Prostate gland (tissue), 2 donors: Measurements from ENCODE around the gene ZNF512B. TPM values are rescaled to one million over a fixed set of nuclear protein-coding genes. Genes with fewer than 3 reads are reported as not detected.
A peak's percentile ranks its signal among the peaks of the same experiment; 100 is the strongest.

Experiments used
- DNase-seq: peaks from one replicate; pipeline ENCODE4 v3.0.0-alpha.2; 2019; ENCODE audit warnings: low spot score
- H3K27ac ChIP-seq, 2 donors: fragments of 200-600 bp; sonication (generic); 2 replicates each; pipeline ENCODE4 v1.5.1; 2017 to 2019
- H3K27me3 ChIP-seq: fragments of 200-600 bp; sonication (generic); replicated peaks from 2 replicates; pipeline ENCODE4 v1.5.1; 2019; ENCODE audit not compliant: insufficient read depth
- H3K36me3 ChIP-seq, 2 donors: fragments of 200-600 bp; sonication (generic); 1 replicate in 1 of 2; 2 replicates in 1 of 2; pipeline versions ENCODE4 v1.5.1 to v1.8.1; 2017 to 2019
- H3K4me1 ChIP-seq: fragments of 200-600 bp; sonication (generic); replicated peaks from 2 replicates; pipeline ENCODE4 v1.5.1; 2019
- H3K4me3 ChIP-seq, 2 donors: fragments of 200-600 bp; sonication (generic); 2 replicates each; pipeline ENCODE4 v1.5.1; 2017 to 2019
- H3K9me3 ChIP-seq: fragments of 200-600 bp; sonication (generic); 2 replicates; pipeline ENCODE4 v1.5.1; 2017
- POLR2A ChIP-seq: fragments of 450-650 bp; IDR thresholded peaks from one replicate; pipeline ENCODE4 v1.6.1; 2016; ENCODE audit warnings: antibody characterized with exemption, mild to moderate bottlenecking
- POLR2AphosphoS5 ChIP-seq: sonication (generic); formaldehyde crosslinking; IDR thresholded peaks from one replicate; pipeline ENCODE4 v1.6.1; 2017; ENCODE audit warnings: antibody characterized with exemption
- WGBS: methylation state at CpG from one replicate; pipeline ENCODE4 v1.1.5; 2018; 5-methylcytosine and 5-hydroxymethylcytosine counted together
- intact Hi-C: fragments of 100-400 bp; cut with DNase I; formaldehyde crosslinking; loops from one replicate; pipeline ENCODE4 v1.14.2; 2022
- microRNA counts, 2 donors: library from miRNA; unstranded; fragments of <30 nt; microRNA quantifications; one replicate each; lab custom pipeline; 2016 to 2017
- microRNA-seq: library from miRNA; unstranded; fragments of <30 nt; microRNA quantifications from one replicate; pipeline ENCODE4, GENCODE V29; 2016
- small RNA-seq, 2 donors: library from RNA; depleted of rRNA; stranded (forward); fragments of <200 nt; gene quantifications; one replicate each; pipeline ENCODE3, GENCODE V24; 2016
- total RNA-seq, 2 donors: library from RNA; depleted of rRNA; stranded (reverse); fragments of >200 nt; gene quantifications; one replicate each; pipeline ENCODE4 v1.1.0, GENCODE V29; 2016
- TF ChIP-seq, protein P1 (sequence below), 4 experiments: fragments of 200-600 bp in 2 of 4; fragments of 450-650 bp in 2 of 4; sonication (generic) in 2 of 4; IDR thresholded peaks; 1 replicate in 3 of 4; 2 replicates in 1 of 4; pipeline ENCODE4 v1.5.1; 2016 to 2019; ENCODE audit warnings: antibody characterized with exemption in 4 of 4, mild to moderate bottlenecking in 2 of 4, moderate library complexity in 2 of 4

ZNF512B gene
- total RNA-seq, 2 donors from 2014 or later = 12.2 to 24.6 TPM

DNA sequence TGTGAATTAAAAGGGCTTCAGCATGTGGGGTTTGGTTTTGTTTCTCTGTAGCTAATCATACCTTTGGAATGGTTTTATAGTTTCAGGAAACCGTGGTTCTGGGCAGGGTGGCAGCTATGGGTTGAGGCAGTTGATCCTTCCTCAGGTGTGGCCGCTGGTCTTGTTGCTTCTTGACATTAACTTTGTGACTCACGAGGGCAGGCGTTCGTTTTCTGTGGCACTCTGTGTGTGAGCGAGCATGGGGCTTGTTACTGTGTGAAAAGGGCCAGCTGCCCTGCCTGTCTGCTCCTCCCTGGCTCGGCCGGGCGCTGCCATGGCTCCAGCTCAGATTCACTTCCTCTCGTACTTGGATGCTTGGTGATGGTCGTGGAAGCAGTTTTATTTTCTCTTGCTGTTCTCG, 58.6 kb downstream of the ZNF512B start:
- Histone ChIP-seq H3K27me3 (no peaks in the 10 kb centered on the region), H3K36me3 (no peaks in the 10 kb centered on the region), H3K4me3 (no peak overlapping the region), H3K4me1 (peaks cover 3% of the 10 kb centered on the region), H3K27ac (peak overlapping the region; percentile 2 to 21), H3K9me3 (no peaks in the 10 kb centered on the region)
- DNase-seq = peak; percentile 65
- WGBS = 7% methylated on average over 12 of the region's 12 CpGs
- TF ChIP-seq POLR2AphosphoS5 (peak; percentile 31), POLR2A (peak; percentile 37)
- TF ChIP-seq, protein P1, sequence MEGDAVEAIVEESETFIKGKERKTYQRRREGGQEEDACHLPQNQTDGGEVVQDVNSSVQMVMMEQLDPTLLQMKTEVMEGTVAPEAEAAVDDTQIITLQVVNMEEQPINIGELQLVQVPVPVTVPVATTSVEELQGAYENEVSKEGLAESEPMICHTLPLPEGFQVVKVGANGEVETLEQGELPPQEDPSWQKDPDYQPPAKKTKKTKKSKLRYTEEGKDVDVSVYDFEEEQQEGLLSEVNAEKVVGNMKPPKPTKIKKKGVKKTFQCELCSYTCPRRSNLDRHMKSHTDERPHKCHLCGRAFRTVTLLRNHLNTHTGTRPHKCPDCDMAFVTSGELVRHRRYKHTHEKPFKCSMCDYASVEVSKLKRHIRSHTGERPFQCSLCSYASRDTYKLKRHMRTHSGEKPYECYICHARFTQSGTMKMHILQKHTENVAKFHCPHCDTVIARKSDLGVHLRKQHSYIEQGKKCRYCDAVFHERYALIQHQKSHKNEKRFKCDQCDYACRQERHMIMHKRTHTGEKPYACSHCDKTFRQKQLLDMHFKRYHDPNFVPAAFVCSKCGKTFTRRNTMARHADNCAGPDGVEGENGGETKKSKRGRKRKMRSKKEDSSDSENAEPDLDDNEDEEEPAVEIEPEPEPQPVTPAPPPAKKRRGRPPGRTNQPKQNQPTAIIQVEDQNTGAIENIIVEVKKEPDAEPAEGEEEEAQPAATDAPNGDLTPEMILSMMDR (IDR thresholded peaks at IDR 0.05) = no peak
- intact Hi-C loops = no loop called here

DNA sequence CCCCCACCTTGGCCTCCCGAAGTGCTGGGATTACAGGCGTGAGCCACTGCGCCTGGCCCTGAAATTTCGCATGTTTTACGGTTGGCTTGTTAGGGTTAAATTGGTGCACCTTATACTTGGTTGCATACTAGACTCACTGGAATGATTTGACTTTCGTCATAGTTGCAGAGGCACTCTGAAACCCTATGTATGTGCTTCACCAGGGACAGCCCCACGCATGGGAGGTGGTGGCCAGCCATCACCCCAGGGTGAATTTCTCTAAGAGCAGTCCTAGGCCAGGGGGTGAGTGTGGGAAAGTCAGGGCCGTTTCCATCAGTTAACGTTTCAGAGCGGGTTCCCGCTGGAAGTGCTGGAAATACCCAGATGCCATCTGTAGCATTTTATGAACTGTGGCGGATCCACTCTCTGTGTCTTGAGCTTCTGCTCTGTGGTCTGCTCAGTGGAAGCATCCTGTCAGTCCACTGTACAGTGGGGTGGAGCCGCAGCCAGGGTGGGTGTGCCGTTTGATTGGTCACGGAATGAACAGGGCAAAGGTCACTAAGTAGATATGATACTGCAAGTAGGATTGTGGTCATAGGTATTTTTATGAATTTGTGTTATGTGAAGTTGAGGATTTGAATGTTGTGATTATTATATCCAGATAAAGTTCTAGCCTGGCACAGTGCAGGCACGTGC, 61.6 kb downstream of the ZNF512B start:
- intact Hi-C loops = loop anchor here (5.0 kb wide), 1 partner anchor 64 kb away; no protein-coding TSS in a partner anchor
- DNase-seq = no peak
- 77% methylated on average over 16 of the region's 16 CpGs for WGBS
- H3K4me3 ChIP-seq = no peak overlapping the region
- H3K4me1 ChIP-seq = peaks cover 3% of the 10 kb centered on the region
- H3K9me3 ChIP-seq = no peaks in the 10 kb centered on the region
- no peak overlapping the region for H3K27ac ChIP-seq
- H3K36me3 ChIP-seq = no peaks in the 10 kb centered on the region
- no peaks in the 10 kb centered on the region for H3K27me3 ChIP-seq
- no peak for TF ChIP-seq POLR2A
- TF ChIP-seq, protein P1 (IDR thresholded peaks at IDR 0.05) = no peak

MicroRNA genes within 50 kb of the gene (microRNA counts, 767-probe panel; counts per million panel counts)
- microRNA hsa-miR-1914-5p (lab: Ali Mortazavi, UCI) (0 to 431 counts per million in 2 donors), microRNA hsa-miR-647 (lab: Ali Mortazavi, UCI) (0 to 431 counts per million in 2 donors), microRNA hsa-miR-941 (lab: Ali Mortazavi, UCI) (431 to 927 counts per million in 2 donors)

Small RNA genes lying within 50 kb of the gene (microRNA-seq; reads per million reads assigned to microRNA genes)
- gene MIR1914 (not detected), gene MIR647 (0.34 reads per million), gene MIR941-1 (not detected), gene MIR941-2 (not detected), gene MIR941-3 (not detected), gene MIR941-4 (not detected), gene MIR941-5 (not detected)

Small RNA genes lying within 50 kb of the gene (small RNA-seq; reads per million reads assigned to genes)
- gene MIR647 = 0 reads per million in 2 donors
- 0 reads per million in 2 donors for gene MIR941-2
- gene MIR941-4 = 0 reads per million in 2 donors
- gene MIR941-5 = 0 to 0.65 reads per million in 2 donors
- 0 reads per million in 2 donors for gene RNU1-134P

Other genes with a start within 250 kb of the ZNF512B start
- gene LIME1, start 233.3 kb downstream of the ZNF512B start, total RNA-seq = 10 to 100 TPM; 35.0 to 44.4 TPM
- gene SLC2A4RG, start 230.2 kb downstream of the ZNF512B start, total RNA-seq = 100 to 1,000 TPM; 140 to 155 TPM
- gene ZBTB46, start 138.7 kb downstream of the ZNF512B start, total RNA-seq = 10 to 100 TPM in 1 of 2 donors, 1 to 10 TPM in 1; 7.9 to 12.2 TPM
- gene ABHD16B, start 108.4 kb downstream of the ZNF512B start, total RNA-seq = 1 to 10 TPM in 1 of 2 donors, not detected in 1; 1.6 TPM
- gene TPD52L2, start 104.7 kb downstream of the ZNF512B start, total RNA-seq = 100 to 1,000 TPM; 105 to 127 TPM
- 10 to 100 TPM; 44.4 to 66.6 TPM for gene DNAJC5, start 74.8 kb downstream of the ZNF512B start, total RNA-seq
- 10 to 100 TPM; 46.6 to 66.2 TPM for gene UCKL1, start 13.5 kb downstream of the ZNF512B start, total RNA-seq
- gene SAMD10, start 9.7 kb upstream of the ZNF512B start, total RNA-seq = 10 to 100 TPM in 1 of 2 donors, 1 to 10 TPM in 1; 6.0 to 14.7 TPM
- 10 to 100 TPM; 60.9 to 99.6 TPM for gene PRPF6, start 11.2 kb upstream of the ZNF512B start, total RNA-seq
- 1 to 10 TPM in 1 of 2 donors, under 1 TPM in 1; 0.64 to 3.1 TPM for gene C20orf204, start 66.3 kb upstream of the ZNF512B start, total RNA-seq
- 10 to 100 TPM in 1 of 2 donors, 1 to 10 TPM in 1; 4.7 to 12.8 TPM for gene SOX18, start 79.7 kb upstream of the ZNF512B start, total RNA-seq
- gene TCEA2, start 93.3 kb upstream of the ZNF512B start, total RNA-seq = 10 to 100 TPM; 45.0 to 69.5 TPM
- 10 to 100 TPM; 13.3 to 15.1 TPM for gene RGS19, start 109.6 kb upstream of the ZNF512B start, total RNA-seq
- gene OPRL1, start 110.2 kb upstream of the ZNF512B start, total RNA-seq = 1 to 10 TPM; 1.5 to 2.9 TPM
- gene LKAAEAR1, start 114.5 kb upstream of the ZNF512B start, total RNA-seq = 10 to 100 TPM in 1 of 2 donors, not detected in 1; 10.2 TPM
- not detected for gene NPBWR2, start 137.6 kb upstream of the ZNF512B start, total RNA-seq
- gene MYT1, start 194.5 kb upstream of the ZNF512B start, total RNA-seq = under 1 TPM; 0.27 to 0.74 TPM